Ramos (cell line): Measurements from ENCODE around the gene UBAC1.

Source experiments
- in situ Hi-C: fragments of 300-500 bp; cut with MboI; formaldehyde crosslinking; loops from one replicate; pipeline ENCODE4 v1.14.3; 2022; ENCODE audit warnings: low sequenced_read_pairs; ENCODE audit not compliant: unreplicated experiment

The UBAC1 gene, protein sequence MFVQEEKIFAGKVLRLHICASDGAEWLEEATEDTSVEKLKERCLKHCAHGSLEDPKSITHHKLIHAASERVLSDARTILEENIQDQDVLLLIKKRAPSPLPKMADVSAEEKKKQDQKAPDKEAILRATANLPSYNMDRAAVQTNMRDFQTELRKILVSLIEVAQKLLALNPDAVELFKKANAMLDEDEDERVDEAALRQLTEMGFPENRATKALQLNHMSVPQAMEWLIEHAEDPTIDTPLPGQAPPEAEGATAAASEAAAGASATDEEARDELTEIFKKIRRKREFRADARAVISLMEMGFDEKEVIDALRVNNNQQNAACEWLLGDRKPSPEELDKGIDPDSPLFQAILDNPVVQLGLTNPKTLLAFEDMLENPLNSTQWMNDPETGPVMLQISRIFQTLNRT

GRCh38 chr9:135961277-135961715 lies at the start of gene UBAC1:
Gene UBAC1, minus strand, starts transcription at chr9:135961373. Its CDS starts 211 bp downstream, at chr9:135961162.
- in situ Hi-C loops = no loop called here

- in situ Hi-C loops = no loop called here
Observed at GRCh38 chr9:136010615-136011361, 49.6 kb upstream of the UBAC1 start.

- in situ Hi-C loops = no loop called here
Observed at GRCh38 chr9:136010176-136010575, 49.0 kb upstream of the UBAC1 start.

DNA sequence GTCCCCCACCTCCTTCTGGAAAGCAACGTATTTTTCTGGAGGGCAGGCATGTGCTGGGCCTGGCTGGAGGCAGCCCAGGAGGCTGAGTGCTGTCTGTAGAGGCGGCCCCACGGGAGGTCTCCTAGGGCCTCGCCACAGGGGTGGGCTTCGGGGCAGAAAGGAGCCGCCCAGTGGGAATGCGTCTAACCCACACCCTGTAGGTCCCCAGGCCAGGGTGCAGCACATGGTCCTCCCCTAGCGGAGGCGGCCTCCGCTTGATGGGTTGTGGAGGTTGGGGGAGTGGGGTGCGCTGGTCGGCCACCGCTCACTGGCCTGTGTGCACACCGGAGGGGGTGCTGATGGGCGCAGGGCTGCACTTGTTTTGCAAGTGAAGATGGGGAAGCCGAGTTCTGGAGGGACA lies 48.3 kb upstream of the UBAC1 start:
- in situ Hi-C loops = no loop called here

DNA sequence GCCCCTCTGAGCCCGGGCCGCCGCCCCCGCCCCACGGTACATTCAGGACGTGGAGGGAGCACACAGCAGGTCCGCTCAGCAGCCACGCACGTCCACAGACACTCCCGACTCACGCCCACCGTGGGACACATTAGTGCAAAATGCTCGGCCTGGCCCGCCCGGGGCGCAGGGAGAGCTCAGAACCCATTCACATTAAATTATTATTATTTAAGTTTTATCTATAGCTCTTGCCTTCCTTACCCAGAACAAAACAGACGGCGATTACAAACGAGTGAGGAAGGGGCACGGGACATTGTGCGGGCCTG lies 47.5 kb upstream of the UBAC1 start:
- in situ Hi-C loops = no loop called here

DNA sequence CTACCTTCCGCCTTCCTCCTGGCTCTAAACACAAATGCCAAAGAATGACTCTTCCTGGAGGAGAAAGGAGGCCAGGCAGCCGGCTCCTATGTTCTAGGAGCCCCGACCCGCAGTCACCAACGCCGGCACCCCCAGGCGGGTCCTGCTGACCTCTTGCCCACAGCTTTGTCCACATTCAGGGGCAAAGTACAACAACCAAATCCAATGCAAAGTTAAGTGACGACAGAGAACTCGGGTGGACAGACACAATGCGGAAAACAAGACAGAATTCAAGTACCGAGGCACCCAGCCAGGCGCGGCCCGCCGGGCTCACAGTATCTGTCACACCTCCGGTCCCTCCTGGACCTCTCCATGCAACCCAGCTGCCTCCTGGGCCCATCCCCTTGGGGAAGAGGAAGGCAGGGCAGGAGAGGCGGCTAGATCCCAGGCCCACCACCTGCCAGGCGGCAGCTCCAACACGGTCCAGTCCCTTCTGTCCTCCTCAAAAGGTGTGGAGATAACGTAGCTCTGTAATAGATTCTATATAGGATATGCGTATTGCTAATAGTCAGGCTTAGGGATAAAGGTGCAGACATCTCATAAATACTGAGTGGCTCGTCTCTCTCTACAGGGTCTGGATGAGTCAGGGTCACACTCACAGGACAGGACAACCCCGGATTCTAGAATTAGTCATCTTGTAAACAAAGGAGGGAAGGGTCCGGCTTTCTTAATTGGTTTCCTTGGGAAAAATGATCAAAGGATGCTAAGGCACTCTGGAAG lies 46.9 kb upstream of the UBAC1 start:
- in situ Hi-C loops = no loop called here

- in situ Hi-C loops = no loop called here
Observed at GRCh38 chr9:136007276-136007933, 46.2 kb upstream of the UBAC1 start.

GRCh38 chr9:136006169-136006568 lies 45.0 kb upstream of the UBAC1 start:
- in situ Hi-C loops = no loop called here

DNA sequence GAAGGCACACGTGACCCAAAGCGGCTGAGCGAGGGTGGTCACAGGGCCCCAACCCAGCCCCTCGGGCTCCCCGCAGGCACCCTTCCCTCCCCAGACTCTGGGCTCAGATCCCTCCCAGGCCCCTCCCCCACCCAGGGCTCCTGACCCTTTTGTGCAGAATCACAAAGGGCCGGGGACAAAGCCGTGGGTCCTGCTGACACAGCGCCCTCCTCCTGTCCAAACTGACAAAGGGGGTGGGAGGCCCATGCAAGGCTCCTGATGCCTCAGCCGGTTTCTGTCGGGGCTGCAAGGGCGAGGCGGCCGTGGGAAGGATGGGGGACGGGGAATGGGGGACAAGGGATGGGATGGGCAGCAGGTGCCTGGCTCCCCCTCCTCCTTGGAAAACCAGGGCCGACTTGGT lies 43.5 kb upstream of the UBAC1 start:
- in situ Hi-C loops = no loop called here

DNA sequence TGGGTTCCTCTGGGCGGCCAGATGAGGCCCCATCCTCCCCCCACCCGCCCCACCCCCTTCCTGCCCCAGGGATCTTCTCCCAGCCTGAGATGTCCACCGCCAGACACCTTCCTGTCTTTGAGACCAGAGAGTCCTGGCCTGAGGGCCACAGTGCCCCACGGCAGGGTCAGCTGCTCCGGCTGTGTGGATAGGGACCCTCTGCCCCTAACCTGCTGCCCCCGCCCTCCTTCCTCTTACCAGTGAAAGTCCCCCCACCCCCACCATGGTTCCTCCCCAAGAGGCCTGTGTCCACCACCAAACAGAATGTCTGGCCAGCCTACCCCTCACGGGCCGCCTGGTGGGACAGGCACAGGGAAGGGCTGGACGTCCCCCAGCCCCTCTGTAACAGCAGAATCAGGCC lies 43.0 kb upstream of the UBAC1 start:
- in situ Hi-C loops = no loop called here

DNA sequence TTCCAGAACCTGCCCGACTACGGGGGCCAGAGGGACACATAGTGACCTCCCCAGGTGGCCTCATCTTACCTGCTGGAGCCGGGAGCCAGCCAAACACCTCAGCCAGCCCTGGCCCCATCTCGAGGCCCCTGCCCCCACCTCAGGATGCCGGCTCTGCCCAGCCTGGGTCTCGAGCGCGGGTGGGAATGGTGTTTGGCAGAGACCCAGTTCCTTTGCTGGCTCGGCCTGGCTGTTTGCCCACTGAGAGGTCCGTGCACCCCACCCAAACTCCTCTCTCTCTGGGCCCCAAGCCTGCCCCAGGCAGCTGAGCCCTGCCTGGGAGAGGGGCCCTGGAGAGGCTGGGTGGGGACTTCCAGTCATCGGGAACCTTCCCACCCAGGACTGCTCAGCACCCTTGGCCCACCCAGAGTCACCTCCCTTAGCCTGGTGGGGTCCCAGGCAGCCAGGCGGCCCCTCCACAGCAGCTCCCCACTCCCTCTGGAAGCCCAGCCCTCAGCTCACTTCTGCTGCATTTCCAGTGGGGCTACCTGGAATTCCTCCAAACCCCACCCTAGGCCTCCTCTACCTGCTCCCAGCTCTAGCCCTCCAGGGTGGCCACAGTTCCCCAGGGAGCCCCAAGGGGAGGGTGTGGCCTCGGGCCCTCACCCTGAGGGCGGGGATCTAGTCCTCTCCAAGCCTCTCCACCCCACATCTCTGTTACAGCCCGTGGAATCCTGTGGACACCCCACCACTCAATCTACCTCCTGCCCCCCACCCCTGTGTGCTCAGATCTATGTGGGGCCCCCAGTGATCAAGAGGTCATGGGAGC lies 42.4 kb upstream of the UBAC1 start:
- in situ Hi-C loops = no loop called here

DNA sequence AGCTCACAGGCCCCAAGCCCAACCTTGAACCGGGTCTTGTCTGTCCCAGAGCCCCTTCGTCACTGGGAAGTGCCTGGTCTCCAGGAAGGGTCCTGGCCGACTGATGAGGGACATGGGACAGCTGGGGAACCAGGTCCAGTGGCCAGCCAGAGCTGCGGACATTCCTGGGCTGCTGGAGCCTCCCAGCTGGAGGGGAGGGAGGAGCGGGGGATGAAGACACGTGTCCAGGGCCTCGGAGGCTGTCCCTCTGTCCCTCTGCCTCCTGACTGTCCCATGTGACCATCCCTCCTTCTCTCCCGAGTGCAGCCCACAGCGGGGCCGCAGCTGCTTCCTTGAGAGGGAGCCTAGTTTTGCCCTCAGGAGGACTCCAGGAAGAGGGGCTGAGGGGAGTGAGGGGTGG lies 41.7 kb upstream of the UBAC1 start:
- in situ Hi-C loops = no loop called here

DNA sequence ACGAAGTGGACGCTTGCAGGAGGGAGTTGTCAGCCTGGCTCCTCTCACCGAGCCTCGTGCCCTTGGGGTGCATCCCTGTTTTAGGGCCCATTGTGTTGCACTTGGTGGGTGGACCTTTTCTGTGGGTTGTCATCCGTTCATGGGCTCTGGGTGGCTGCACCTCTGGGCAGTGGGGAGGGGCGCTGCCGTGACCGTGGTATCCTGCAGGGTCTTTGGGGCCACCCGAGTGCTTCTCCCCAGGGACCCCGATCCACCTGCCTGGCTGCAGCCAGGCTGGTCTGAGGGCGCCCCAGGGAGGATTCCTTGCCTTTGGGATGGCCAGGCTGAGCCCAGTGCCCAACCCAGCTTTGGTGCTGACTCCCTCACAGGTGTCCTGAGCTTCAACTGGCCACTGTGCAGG lies 41.0 kb upstream of the UBAC1 start:
- in situ Hi-C loops = no loop called here

DNA sequence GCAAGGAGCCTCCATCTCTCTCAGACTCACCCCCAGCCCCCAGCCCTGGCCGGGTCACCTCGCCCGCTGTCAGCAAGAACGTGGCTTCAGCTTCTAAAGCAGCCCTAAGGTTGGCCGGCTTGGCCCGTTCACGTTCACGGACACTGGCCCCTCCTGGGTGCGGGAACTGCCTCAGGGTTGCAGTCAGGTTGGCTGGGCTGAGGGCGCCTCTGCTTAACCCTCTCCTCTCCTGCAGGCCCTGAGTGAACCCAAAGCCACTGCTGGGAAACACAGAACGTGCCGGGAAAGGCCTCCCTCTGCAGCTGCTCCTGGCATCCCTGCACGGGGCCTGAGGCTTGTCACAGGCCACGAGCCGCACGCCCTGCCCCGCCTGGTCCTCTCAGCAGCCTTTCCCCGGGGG lies 40.1 kb upstream of the UBAC1 start:
- in situ Hi-C loops = no loop called here

GRCh38 chr9:135998410-135999071 lies 37.4 kb upstream of the UBAC1 start:
- in situ Hi-C loops = no loop called here

DNA sequence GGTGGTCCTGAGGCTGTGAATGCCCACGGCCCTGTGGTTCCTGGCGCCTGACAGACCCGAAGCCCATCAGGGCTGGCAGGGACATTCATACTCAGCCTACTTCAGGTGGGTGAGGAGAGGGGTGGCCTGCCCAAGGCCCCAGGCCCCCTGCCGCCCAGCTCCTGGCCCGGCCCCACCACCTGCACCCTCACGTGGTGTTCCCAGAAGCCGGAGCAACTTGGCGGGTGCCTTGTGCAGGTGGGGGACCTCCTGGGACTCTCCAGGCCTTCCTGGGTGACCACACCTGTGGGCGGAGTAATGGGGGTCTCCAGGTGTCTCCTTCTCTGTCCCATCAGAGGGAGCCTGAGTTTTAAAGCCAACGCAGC lies 36.8 kb upstream of the UBAC1 start:
- in situ Hi-C loops = no loop called here

DNA sequence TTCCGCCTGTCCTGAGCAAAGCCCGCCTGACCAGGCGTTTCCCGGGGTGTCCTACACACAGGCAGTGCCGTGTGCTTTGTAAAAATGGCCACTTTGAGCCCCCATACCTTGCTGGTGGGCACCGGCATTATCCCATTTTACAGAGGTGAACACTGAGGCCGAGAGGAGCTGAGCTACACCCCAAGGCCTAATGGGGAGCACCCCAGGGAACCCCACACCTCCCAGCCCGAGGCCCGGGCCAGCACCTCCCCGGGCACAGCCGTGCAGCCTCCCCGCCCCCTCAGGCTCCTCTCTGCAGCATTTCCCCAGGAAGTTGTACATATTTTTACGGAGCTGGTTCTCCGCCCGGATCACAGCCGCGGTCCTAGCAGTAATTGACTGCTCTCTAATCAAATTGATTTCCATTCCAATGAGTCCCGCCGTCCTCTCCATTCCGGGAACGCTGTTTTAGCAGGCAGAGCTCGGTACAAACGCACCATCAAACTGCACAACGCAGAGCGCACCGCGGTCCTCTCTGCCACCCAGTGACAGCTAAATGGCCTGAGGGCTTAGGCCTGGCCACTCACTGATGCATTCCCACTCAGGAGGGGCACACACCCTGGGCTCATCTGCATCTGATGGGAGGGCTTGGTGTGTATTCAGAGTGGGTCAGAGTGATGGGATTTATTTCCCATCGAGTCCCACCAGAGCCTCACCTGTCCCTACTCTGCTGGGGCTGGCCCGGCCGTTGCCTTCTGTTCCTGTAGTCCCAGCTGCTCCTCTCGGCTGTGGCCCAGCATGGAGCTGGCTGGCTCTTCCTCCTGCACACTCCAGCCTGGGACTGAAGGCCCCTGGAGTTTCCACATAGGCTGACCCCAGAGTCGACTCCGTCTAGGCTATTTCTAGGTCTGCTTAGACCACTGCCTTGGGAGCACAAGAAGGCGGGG lies 36.2 kb upstream of the UBAC1 start:
- in situ Hi-C loops = no loop called here

DNA sequence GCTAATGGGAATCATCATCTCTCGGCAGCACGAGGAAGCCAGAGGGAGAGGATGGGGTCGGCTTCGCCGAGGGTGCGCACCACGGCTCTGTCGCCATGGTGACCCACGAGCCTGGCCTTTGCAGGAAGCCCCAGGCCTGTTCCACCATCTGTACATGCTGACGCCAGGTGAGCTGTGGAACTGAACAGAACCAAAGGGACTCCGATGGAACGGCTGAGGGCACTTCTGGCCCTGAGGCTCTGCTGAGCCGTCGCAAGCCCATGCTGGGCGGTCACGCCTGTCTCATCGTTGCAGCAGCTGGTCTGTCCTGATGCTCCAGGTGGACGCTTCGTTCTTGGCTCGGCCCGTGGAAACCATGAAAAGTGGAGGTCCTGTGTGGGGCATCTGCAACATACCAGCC lies 34.6 kb upstream of the UBAC1 start:
- in situ Hi-C loops = no loop called here
